ENCODE results near the gene AP2M1. TPM values are rescaled to one million over a fixed set of nuclear protein-coding genes. Genes with fewer than 3 reads are reported as not detected.
A peak's percentile ranks its signal among the peaks of the same experiment; 100 is the strongest.

Gene AP2M1
- polyA plus RNA-seq, 1 donor, result 175 TPM

GRCh38 chr3:184180165-184180564, 5.5 kb downstream of the AP2M1 start:
- DNase-seq, result no peak

GRCh38 chr3:184181596-184181995, 6.9 kb downstream of the AP2M1 start:
- no peak for DNase-seq

DNA sequence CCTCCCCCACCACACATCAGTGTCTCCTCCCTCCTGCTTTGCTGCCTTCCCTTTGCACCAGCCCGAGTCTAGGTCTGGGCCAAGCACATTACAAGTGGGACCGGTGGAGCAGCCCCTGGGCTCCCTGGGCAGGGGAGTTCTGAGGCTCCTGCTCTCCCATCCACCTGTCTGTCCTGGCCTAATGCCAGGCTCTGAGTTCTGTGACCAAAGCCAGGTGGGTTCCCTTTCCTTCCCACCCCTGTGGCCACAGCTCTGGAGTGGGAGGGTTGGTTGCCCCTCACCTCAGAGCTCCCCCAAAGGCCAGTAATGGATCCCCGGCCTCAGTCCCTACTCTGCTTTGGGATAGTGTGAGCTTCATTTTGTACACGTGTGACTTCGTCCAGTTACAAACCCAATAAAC, 9.0 kb downstream of the AP2M1 start:
- no peak for DNase-seq

DNA sequence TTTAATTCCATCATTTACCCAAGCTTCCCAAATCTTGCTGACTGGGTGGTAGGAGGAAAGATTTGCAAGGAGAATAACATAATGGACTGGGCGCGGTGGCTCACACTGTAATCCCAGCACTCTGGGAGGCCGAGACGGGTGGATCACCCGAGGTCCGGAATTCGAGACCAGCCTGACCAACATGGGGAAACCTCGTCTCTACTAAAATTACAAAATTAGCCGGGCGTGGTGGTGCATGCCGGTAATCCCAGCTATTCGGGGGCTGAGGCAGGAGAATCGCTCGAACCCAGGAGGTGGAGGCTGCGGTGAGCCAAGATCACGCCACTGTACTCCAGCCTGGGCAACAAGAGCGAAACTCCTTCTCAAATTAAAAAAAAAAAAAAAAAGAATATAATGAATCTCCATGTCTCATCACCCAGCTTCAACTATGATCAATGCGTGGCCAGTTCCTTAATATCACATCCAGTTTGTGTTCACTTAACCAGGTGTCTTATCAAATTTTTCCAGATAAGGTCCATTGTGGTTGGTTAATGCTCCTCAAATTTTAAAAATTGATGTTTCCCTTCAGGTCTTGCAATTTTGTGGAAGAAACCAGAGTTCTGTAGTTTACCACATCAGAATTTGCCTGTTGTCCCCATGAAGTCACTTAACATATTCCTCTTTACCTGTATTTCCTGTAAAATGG, 10.0 kb downstream of the AP2M1 start:
- no peak for DNase-seq

- DNase-seq, result peak; percentile 100
Observed at GRCh38 chr3:184185461-184186183, 11.0 kb downstream of the AP2M1 start.

DNA sequence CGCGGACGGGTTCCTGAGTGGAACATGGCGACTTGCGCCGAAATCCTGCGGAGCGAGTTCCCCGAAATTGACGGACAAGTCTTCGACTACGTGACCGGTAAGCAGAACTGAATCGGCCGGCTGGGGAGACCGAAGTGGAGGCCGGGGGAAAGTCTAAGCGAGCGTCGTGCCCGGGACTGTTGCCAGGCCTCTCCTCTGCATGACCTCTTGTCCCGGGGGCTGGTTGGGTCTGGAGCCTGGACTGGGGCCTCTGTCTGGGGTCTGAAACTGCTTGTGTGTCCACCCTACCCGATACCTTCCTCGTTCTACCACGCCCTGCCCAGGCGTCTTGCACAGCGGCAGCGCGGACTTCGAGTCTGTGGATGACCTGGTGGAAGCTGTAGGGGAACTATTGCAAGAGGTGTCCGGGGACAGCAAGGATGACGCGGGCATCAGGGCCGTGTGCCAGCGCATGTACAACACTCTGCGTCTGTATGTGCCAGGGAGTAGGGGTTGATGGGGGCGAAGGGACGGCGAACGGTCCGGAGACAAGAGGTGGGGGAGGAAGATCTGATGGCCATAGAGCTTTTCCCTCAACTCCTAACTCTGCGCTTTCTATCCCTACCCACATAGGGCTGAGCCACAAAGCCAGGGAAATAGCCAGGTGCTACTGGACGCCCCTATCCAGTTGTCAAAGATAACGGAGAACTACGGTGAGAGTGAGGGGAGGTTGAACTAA, 11.7 kb downstream of the AP2M1 start, which contains the start of gene ABCF3:
Gene ABCF3 (plus strand): TSS at position 16 of the 718 bp plus-strand sequence. CDS start 9 bp downstream, at position 25.
- peak; percentile 31 for DNase-seq

DNA sequence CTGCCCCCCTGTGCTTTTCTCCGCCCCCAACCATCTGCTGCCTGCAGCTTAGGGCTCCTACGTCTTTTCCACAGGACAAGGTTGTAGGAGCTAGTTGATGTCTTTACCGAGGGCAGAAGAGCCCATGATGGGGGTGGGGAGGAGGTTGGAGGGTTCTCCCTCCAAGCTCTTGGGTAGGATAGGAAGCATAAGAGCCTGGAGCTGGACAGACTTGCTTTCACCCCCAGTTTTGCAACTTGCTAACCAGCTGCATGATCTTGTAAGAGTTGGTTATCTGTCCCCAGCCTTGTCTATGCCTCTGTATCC, 12.2 kb downstream of the AP2M1 start:
- no peak for DNase-seq

- DNase-seq, result no peak
Observed at GRCh38 chr3:184188080-184188479, 13.4 kb downstream of the AP2M1 start.

- no peak for DNase-seq
Observed at GRCh38 chr3:184189421-184189820, 14.8 kb downstream of the AP2M1 start.

GRCh38 chr3:184192889-184193288, 18.2 kb downstream of the AP2M1 start:
- no peak for DNase-seq

GRCh38 chr3:184193991-184194539, 19.4 kb downstream of the AP2M1 start:
- DNase-seq, result no peak

DNA sequence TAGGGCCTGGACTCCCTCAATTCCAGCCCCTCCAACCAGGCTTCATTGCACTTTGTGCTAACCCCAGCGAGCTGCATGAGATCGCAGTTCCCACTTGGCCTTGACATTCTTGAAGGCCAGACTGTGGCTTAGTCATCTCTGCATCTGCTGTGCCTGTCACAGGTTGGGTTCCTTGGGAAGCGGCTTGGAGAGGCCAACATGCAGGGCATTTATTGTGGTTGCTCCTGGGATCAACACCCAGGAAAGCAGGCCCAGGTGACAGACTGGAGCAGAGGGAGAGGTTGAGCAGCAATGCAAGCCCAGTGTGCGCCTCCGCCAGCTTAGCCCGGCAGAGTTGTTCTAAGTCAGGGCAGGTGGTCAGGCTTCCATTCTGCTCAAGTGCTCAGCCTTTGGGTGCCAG, 21.9 kb downstream of the AP2M1 start:
- no peak for DNase-seq

- no peak for DNase-seq
Observed at GRCh38 chr3:184198509-184198908, 23.9 kb downstream of the AP2M1 start.

- no peak for DNase-seq
Observed at GRCh38 chr3:184200825-184201224, 26.2 kb downstream of the AP2M1 start.

- DNase-seq, result no peak
Observed at GRCh38 chr3:184203526-184203925, 28.9 kb downstream of the AP2M1 start.

DNA sequence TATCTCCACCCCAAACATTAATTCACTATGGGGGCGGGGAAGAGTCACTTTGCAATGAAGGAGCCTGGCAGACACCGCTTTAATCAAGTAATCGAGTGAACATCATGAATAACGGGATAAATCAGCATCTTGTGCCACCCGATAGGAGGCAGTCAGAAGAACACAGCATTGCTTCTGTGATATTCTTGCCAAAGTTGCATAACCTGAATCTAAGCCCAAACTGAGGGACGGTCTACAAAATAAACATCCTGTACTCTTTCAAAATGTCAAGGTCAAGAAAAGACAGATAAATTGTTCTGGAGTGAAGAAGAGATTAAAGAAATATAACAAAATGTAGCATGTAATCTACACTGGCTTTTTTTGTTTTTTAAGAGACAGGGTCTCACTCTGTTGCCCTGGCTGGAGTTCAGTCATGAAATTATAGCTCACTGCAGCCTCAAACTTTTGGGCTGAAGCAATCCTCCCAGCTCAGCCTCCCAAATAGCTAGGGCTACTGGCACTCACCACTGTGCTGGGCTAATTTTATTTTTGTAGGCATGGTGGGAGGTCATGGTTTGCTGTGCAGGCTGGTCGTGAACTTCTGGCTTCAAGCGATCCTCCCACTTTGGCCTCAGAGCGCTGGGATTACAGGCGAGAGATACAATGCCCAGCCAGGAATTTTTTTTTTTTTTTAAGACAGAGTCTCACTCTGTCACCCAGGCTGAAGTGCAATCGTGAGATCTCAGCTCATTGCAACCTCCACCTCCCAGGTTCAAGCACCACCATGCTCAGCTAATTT, 34.7 kb downstream of the AP2M1 start:
- DNase-seq, result no peak

DNA sequence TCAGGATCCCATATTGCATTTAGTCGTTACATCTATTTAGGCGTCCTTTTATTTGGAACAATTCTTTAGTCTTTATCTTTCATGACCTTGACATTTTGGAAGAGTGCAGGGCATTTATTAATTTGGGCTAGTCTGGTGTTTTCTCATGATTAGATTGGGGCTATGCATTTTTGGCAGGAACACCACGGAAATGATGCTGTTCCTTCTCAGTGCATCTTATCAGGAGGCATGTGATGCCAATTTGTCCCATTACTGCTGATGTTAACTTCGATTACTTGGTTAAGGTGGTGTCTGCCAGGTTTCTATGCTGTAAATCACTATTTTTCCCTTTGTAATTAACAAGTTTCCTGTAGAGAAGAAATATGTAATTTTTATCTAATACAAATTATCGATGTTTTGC, 36.6 kb downstream of the AP2M1 start:
- DNase-seq, result no peak

DNA sequence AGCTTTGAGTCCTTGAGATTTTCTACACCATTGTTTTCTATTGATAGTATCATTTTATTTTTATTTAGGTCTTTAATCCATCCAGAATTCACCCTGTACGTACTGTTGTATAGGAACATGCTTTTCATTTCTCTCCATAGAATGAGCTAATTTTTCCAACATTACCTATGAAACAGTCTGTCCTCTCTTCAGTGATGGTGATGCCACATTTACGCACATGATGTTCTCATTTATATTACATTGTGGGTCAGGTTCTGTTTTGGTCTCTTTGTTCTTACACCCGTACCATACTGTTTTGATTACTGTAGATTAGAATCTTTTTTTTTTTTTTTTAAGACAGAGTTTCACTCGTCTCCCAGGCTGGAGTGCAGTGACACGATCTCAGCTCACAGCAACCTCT, 37.1 kb downstream of the AP2M1 start:
- DNase-seq, result no peak

DNA sequence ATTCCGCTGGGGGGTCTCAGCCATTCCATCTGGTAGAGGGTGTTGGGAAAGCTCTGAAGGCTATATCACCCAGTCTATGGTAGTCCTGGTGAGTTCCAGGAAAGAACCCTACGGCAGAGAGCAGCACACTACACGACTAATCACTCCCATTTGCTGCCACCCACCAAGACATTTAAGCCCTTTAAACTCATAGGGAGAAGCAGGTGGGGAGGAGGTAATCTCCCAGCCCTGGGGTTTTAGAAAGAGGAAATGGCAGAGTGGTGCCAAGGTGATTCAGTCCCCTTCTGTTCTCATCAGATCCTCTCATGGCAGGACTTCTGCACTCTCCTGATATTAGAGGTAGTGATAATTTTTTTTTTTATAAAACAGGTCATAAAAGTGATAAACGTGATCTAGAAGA, 44.2 kb downstream of the AP2M1 start:
- DNase-seq, result no peak

- DNase-seq, result no peak
Observed at GRCh38 chr3:184222521-184222920, 47.9 kb downstream of the AP2M1 start.

DNA sequence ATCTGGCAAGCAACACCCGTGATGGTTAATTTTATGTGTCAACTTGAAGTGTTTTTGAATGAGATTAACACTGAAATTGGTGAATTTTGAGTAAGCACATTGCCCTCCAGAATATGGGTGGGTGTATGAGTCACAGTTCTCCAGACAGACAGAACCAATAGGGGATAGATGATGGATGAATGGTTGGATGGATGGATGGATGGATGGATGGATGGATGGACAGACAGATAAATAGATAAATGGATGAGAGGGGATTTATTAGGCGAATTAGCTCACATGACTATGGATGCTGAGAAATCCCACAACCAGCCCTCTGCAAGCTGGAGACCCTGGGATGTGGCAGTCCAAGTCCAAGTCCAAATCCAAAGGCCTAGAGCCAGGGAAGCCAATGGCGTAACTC, 49.3 kb downstream of the AP2M1 start:
- DNase-seq, result no peak

DNA sequence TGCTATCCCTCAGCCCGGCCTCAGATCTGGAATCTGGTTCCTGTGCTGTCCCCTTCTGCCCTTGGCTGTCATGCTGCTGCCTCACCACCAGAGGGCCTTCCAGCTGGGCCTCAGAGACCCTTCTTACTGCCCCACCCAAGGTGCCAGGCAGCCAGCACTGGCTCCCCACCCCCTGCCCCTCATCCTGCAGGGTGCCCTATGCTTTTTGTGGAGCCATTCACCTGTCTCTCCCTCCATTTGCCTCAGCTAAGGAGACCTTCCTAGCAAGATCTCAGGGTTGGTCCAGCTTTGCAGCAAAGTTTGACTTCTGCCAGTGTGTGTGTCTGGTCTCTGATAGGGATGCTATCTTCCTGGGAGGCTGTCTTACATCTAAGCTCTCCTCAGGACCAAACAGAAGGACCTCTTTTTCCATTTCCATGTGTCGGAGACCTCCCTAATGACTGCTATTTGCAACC, 52.9 kb downstream of the AP2M1 start:
- DNase-seq, result no peak

Measured in hindlimb muscle (tissue), 1 donor.